Tongue (tissue), 2 donors: ENCODE measurements around the gene TNNT2. TPM values are rescaled to one million over a fixed set of nuclear protein-coding genes. Genes with fewer than 3 reads are reported as not detected.
A peak's percentile ranks its signal among the peaks of the same experiment; 100 is the strongest.

ENCODE experiments used
- DNase-seq: peaks from one replicate; pipeline ENCODE4 v3.0.0-alpha.2; 2015
- total RNA-seq: library from RNA; depleted of rRNA; stranded (reverse); fragments of >200 nt; gene quantifications from one replicate; pipeline ENCODE4 v1.2.3, GENCODE V29; 2014

Gene TNNT2
- 98.3 TPM for total RNA-seq

DNA sequence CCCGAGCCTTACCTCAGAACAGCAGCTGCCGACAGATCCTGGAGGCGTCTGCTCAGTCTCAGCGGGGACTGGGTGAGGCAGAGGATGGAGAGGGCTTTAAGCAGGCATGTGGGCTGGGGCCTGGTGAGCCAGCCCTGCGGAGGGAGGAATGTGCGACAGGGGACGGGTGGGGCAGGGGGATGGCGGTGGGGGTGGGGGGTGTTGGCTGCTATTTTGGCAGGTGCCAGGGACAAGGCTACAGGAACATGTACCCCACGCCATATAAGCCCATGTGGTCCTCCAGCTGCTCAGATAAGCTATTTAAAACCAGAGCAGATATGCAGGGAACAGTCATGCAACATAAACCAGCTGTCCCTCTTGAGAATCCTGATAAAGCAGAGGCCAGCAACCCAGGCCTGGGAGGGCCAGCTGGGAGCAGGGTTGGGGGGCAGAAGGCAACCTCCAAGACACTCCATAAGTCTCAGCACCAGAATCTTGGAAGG lies at the start of gene TNNT2:
TSS of gene TNNT2 (minus strand) at position 70 of the 482 bp plus-strand sequence. CDS start 4,426 bp downstream, outside the sequence.
- DNase-seq = peak; percentile 91

DNA sequence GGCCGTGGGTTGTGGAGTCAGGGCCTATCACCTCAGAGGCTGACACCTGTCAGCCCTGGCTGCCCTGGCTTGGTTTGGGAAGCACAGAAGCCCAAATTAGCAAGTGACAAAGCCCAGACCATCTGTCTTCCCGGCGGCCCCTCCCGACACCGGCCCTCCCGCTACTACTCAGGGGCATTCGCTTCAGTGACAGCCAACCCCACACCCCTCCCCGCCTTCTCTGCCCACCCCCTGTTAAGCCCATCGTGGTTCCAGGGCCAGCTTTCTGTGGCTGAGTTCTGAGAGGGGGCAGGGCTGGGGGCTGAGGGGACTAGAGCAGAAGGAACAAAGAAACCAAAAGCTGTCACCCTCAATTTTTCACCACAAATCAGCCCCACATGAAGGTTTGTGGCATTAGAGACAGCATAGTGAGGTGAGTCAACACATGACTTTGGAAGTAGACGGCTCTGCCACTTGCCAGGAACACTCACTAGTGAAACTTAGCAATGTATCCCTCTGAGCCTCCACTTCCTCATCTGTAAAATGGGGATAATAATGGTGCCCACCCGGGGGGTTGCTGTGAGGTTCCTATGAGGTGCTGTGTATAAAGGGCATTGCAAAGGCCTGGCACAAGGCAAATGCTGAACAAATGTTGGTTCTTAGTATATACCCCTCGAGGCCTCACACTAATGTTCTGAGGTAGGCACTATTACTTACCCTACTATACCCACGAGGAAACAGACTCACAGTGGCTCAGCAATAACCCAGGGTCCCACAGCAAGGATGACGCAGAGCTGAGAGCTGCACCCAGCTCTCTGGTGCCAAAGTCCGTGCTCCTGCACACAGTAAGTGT lies 49.2 kb upstream of the TNNT2 start:
- peak; percentile 86 for DNase-seq

DNA sequence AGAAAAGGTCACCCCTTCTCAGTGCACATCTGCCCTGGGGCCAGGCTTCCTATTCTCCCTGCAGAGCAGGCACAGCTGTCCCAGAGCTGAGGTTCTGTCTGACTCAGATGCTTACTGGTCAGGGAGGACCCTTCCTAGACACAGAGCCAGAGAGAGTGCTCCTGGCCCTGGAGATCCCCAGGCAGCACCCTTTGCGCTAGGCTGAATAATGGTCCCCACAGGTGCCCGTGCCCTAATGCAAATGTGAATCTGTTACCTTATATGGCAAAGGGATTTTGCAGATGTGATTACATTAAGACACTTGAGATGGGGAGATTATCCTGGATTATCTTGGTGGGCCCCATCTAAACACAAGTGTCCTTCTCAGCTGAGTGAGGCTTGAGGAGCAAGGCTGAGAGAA lies 46.7 kb upstream of the TNNT2 start:
- DNase-seq = no peak

DNA sequence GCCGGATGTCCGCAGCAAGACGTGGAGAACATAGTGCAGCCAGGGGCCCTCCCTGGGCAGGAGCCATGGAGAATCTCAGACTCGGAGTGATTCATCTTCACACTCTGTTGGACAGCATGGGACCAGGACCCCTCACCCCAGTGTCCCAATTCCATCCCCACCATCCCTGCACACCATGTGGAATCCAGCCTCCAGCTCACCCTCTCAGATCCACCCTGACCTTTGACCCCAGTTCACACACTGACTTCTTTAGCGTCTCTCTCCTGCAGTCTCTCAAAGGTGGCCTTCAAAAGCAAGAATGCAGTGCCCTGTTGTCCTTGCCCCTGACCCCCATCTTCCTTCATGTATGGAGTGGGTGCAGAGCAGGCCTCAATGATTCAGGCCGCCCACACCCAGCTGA lies 46.2 kb upstream of the TNNT2 start:
- no peak for DNase-seq

DNA sequence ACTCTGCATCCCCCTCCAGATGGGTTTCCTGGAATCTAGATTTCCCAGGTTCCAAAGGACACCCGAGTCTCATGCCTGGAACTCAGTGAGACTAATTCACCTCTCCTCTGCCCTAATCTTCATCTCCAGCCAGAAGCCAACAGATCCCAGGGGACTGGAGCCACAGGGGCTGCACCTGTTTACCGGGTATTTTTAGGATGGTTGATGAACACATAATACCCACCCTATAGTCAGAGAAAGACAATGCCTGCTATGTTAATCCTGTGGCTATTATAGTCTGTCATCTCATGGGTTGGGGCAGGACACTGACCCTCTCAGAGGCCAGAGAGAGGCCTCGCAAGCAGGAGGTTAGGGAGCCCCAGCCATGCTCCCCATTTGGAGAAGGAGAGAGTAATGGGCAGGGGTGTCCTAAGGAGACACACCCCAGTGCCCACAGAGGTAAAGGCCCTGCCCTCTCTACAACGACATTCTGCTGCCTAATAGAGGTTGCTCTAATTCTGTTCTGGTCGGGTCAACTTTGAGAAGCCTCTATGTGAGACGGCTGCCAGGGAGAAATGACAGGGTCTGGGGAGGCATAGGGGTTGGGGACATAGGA lies 45.1 kb upstream of the TNNT2 start:
- peak; percentile 74 for DNase-seq

DNA sequence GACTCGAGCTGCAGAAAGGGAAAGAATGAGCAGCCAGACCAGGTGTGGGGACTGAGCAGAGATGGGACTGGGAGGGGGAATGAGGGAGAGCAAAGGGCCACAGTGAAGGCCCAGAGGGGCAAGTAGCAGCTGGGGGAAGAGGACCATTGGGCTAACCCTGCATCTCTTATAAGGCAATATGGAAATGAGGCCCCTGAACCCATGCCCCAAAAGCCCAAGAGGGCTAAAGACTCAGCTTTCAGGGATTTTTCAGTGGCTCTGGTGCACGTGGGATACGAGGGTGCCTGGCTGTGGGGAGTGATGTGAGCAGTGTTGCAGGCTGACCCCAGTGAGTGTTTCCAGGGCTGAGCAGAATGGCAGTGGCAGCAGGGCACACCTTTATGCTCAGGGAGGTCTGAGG lies 44.5 kb upstream of the TNNT2 start:
- DNase-seq = no peak

DNA sequence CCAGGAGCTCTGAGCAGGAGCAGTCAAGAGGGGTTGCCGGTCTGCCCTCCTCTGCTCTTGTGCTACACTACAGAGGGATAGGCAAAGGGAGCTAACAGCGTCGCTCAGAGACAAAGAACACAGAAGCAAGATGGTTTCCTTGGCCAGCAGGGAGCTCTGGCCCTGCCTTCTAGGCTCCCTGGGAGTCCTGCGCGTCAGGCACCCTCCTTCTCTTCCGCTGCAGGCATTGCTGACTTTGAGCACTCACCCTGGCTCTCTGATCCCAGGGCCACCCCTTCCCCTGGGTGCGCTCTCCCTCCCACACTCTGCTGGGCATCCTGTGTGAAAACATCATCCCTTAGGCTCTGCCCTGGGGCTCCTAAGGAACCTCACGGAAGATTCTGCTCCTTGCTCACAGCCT lies 43.6 kb upstream of the TNNT2 start:
- no peak for DNase-seq

DNA sequence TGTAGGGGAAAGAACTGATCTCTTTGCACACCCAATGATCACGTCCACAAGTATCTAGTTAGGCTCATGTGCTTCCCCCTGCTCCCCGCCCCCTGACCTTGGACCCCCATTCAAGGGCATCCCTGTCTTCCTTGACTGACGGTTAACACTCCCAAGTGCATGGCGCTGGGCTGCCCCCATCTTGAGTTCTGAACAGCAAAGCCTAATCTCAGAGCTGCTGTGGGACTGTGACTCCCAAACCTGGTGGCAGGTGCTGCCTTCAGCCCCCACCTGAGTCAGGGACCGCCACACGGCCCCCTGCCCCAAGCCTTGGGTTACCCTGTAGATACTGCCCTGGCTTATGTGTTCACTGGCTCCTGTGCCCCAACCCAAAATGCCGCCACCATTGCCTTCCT lies 43.1 kb upstream of the TNNT2 start:
- DNase-seq = peak; percentile 37

DNA sequence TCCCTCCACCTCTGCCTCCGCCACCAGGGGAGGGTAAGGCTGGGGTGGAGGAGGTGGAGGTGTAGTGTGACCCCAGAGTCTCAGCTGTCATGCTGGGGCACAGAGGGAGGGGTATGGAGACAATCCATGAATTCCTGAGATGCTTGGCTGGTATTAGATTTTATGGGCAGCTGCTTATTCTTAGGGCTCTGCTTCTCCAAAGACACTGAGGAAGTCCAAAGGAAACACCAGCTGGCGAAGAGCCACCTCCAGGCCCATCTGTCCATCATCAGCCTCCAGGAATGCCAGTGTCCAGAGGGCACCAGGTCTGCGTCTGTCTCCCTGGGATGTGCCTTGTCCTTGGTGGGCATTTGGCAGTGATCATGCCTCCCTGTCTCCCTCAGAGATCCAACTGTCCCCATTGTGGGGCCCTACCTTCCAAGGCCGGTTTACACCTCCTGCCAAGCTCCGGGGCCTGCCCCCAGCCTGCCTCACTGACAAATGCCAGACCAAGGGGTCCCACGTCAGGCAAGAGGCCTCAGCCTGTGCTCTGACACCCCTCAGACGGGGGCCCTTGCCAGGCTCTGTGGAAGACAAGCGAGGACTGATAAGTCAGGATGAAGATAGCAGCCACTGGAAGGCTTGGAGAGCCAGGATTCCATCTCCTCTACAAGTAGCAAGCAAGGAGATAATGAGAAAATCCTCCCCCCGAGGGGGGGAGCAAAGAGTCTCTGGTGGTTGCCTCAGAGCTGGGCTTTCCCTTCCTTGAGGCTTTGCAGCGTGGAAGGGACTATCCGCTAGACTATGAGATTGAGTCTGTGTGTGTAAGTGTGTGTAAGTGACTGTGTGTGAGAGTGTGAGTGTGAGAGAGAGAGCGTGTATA lies 42.5 kb upstream of the TNNT2 start:
- DNase-seq = peak; percentile 87

DNA sequence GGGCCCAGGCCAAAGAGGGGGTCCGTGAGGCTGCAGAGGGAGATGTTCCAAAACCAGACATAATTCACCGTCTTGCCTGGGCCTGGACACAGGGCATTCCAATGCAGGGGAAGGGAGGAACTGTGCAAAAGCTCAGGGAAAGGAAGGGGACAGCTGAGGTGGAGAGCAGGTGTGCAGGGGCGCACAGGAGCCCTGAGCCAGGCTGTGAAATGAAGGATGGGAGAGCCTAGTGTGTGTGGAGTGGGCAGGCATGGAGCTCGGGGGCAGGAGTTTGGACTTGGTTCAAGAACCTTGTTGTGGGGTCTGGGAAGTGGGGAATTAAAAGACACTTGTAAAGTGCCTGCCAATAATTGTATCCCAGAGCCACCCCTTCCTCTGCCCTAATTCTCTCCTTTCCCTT lies 41.8 kb upstream of the TNNT2 start:
- DNase-seq = no peak

DNA sequence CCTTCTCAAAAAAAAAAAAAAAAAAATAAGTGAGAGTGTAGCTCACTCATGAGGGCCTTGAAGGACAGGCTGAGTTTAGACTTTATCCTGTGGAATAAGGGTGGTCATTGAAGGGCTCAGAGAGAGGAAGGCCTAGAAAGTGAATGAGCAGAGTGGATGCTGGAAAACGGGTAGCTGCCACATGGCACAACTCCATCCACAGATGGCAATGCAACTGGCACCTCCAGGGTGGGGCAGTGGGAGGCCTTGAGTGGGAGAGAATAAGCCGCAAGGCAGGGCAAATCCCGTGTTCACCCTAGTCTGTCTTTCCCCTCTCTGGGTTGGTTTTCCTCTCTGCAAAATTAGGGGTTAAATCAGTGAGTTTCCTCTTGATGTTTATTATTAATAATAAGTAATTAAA lies 41.0 kb upstream of the TNNT2 start:
- DNase-seq = no peak

DNA sequence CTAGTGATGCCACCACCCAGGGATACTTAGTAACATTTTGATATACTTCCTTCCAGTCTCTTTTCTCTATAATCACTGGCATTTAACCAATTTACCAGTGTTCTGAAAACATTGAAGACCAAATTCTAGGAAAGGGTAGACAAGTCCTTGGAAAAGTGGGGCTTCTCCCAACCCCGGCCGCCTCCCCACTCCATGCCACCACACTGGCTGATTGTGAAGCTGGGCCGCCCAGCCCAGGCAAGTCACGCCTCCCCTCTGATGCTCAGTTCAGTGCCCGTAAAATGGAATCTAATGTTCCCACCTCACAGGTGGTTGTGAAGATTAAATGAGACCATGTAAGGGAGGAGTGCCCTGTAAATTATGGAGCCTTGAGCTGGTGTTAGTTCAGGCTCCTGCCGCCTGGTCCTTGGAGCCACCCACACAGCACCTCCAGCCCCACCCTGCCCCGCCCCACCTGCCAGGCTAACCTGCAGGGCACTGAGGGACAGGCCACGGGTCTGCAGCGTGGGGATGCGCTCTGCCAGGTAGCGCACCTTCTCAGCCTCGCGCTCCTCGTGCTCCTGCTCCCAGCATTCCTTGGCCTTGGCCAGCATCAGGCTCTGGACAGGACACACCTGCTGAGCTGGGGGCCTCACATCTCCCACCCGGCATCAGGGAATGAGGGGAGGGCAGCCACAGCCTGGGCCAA lies 36.7 kb upstream of the TNNT2 start:
- DNase-seq = no peak

DNA sequence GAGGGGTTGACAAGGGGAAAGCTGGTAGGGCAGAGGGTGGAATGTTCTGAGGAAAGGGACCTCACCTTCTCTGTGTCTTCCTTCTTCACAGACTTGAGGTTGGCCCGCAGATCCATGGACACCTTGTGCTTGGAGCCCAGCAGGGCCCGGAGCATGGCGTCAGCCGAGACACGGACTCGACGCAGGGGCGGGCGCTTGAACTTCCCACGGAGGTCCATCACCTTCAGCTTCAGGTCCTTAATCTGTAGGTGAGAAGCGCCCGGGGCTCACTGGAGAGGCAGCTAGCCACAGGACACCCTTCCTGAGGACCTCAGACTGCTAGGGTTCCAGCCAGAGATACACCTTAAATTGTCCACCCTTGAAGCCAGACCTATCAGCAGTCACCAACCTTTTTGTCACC lies 33.8 kb upstream of the TNNT2 start:
- no peak for DNase-seq

DNA sequence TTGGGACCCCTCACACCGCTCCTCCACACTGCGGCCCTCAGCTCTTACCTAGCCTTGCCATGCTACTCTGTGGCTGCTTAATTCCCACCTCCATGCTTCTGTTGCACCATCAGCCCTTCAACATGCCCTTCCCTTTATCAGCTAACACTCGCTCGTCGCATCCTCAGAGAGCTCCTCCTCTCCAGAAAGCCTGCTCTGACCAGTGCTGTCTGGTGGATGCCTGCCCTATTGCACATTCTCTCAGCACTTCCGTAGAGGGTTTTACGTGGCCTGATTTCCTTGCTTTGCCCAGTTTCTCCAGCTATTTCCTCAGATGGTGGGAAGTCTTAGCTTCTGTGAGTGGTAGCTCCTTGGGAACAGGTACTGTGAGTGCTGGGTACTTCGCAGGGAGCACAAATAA lies 32.0 kb upstream of the TNNT2 start:
- no peak for DNase-seq

DNA sequence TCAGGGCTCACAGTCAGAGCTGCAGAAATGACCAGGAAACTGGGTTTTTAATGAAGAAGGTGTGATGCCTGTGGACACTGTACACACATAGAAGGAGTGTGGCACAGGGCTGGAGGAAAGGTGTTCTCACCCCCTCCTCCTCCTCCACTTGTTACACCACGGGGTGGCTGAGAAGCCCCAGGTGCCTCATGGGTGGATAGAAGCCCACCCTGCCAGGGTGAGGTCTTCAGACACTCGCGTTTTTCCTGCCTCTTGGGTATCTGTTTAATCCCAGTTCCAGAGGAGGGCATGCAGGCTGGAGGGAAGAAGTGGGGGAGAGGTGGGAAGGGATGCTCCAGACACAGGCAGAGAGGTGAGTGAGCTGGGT lies 31.3 kb upstream of the TNNT2 start:
- no peak for DNase-seq

DNA sequence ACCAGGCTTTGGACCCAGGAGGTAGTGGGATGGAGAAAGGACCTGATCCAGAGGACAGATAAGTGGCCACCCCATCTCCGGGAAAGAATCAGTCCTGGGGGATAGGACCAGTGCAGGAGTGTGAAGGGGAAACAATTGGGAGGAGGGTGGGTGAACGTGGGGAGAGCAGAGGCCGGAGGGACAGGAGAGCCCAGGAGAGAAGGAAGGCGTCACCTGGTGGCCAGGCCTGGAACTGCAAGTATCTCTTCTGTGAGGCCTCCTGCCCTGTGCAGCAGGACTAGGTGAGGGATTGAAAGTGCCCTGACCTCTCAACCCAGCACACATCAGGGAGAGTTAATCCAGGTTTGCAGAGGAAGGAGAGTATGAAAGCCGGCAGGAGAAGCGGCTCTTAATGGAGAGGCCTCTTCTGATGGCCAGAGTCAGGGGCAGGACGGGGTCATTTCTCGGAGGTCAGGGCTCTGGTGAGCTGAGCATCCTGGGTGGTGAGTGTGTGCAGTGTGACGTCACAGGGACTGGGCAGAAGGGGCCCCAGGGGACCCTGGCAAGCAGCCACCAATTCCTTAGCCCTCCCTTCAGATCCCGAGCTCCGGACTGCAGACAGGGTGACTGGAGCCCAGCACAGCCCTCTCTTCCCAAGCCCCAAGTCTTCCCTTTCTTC lies 30.8 kb upstream of the TNNT2 start:
- DNase-seq = peak; percentile 91

DNA sequence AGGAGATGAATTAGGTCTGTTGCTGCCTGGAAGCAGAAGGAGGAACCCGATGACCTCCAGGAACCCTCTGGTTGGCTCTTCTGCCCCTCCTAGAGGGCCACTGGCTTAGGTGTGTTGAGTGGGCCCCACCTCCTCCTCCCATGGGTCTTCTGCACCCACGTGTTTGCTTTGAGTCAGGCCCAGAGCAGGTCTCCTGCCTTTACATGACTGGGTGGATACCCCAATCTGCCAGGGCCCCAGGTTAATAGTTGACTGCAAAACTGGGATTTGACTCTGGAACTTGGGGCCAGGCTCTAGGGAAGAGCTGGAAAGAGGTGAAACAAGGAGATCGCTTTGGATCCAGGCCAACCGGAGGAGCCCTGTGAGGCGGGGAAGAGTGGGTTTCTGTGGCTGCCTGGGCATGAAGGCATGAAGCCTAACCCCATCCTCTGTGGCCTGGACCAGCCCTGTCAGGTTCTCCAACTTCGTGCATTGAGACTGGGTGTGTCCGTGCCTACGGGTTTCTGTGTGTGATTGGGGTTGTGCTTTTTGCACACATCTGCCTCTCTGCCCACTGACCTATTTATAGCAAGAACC lies 29.4 kb upstream of the TNNT2 start:
- no peak for DNase-seq

DNA sequence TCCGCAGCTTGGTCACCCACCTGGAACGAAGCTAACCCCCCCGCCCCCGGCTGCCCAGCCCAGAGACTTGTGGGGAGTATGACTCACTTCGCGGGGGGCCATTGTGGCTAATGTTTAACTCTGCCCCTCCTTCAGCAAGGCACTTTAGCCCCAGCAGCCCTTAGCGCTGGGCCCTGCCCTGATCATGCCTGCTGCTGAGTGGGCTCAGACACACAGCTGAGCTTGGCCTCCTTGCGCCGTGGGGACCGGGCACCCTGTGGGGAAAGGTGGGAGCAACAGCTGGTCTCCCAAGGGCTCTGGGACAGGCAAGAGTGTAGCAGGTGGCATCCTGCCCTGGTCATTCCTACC lies 28.0 kb upstream of the TNNT2 start:
- no peak for DNase-seq

DNA sequence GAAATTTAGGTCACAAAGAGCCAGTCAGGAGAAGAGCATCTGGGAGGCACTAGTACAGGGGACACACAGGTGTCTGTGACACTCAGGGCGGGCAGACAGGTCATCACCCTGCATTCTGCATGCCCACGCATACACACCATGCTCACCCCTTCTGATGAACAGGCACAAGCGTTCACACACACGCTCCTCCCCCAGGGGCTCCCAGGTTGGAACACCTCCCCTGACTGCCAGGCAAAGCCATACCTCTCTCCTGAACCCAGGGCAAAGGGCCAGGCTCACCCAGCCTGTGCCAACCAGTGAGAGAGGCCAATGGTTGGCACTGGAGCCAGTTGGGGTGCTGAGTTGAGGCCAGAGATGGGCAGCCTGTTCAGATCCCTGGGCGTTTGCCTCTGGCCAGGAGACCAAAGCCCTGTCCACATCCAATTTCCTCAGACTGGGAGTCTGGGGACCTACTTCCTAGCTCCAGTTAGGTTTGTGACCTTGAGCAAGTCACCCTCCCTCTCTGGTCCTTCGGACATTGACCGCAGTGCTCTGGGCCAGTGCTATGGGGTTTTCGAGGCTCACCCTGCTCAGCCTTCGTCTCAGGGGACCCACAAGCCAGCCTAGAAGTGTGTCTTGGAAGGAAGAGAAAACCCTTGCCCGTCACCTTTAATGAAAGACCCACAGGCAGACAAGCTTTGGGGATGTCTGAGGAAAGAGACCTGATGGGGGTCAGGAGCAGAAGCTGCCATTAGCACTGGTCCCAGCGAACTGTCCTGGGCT lies 27.4 kb upstream of the TNNT2 start:
- no peak for DNase-seq

DNA sequence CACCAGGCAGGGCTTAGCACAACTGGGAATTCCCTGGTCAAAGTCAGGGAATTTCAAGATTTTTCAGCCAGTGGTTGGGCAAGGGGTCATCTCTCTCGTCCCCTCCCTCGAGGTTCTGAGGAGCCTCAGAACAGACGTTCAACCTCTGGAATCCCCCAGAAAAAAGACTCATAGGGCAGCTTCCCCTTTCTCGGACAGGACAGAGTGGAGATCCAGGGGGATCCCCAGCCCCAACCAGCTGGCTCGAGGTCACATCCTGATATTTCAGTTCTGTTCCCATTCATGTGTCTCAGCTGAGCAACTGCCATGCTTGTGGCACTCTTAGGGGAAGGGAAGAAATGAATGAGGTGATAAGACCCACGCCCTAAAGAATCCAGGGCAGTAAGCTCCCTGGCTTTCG lies 26.6 kb upstream of the TNNT2 start:
- DNase-seq = no peak

DNA sequence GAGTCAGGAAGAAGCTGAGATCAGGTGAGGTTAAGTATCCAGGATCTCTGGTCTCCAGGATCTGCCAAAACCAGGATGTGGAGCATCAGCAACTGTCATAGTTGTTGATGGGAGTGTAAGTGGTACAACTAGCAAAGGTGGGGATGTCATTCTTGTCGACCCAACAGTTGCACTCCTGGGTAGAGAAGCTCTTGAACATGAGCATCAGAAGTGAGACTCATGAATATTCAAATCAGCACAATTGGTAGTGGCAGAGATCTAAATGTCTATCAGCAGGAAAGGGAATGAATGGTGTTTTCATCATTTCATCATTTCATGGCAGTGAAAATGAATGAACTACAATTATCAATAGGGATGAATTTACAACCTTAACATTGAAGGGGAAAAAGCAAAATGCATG lies 25.9 kb upstream of the TNNT2 start:
- no peak for DNase-seq
